Right cardiac atrium (tissue), 5 donors: ENCODE measurements around the gene PTPRF. TPM values are rescaled to one million over a fixed set of nuclear protein-coding genes. Genes with fewer than 3 reads are reported as not detected.

Experiments used
- polyA plus RNA-seq: library from polyadenylated mRNA; stranded (reverse); fragments of 200-250 nt; gene quantifications from one replicate; pipeline ENCODE4 v1.2.3, GENCODE V29; 2013
- total RNA-seq, 4 donors: library from RNA; stranded (reverse); fragmentation: NEBNext Ultra II Directional; extraction: Animal tissue kit (Norgen Biotek cat#: 25700); gene quantifications; one replicate each; pipeline ENCODE4 v1.2.1, GENCODE V29; 2021
- donor health status: healthy with polysubstance abuse.
- donor health status: DM: no; HTN: yes; CAD: no.
- donor health status: DM: no; HTN: no; CAD: no.
- donor health status: DM: no; HTN: yes; CAD: no; lungs with severe emphysema.
- donor health status: DM: yes; HTN: yes; CAD: no.

PTPRF gene
- total and polyA plus RNA-seq, 5 donors = 5.1 to 19.7 (median 11.6) TPM

Other genes starting within 250 kb of the PTPRF start
- not detected for gene C1orf210, start 245.3 kb upstream of the PTPRF start, total RNA-seq
- gene C1orf210, start 245.3 kb upstream of the PTPRF start, polyA plus RNA-seq = 0.07 TPM
- gene TIE1, start 229.9 kb upstream of the PTPRF start, total RNA-seq = 10 to 100 TPM; 21.7 to 49.4 (median 44.4) TPM
- 30.4 TPM for gene TIE1, start 229.9 kb upstream of the PTPRF start, polyA plus RNA-seq
- 1 to 10 TPM in 2 of 4 donors, under 1 TPM in 2; 0.79 to 1.4 (median 1.1) TPM for gene MPL, start 193.1 kb upstream of the PTPRF start, total RNA-seq
- gene MPL, start 193.1 kb upstream of the PTPRF start, polyA plus RNA-seq = 0.18 TPM
- 1 to 10 TPM in 3 of 4 donors, under 1 TPM in 1; 0.67 to 3.5 (median 1.5) TPM for gene CDC20, start 171.9 kb upstream of the PTPRF start, total RNA-seq
- 0.54 TPM for gene CDC20, start 171.9 kb upstream of the PTPRF start, polyA plus RNA-seq
- 10 to 100 TPM; 33.1 to 47.1 (median 35.6) TPM for gene ELOVL1, start 162.9 kb upstream of the PTPRF start, total RNA-seq
- gene ELOVL1, start 162.9 kb upstream of the PTPRF start, polyA plus RNA-seq = 40.5 TPM
- gene MED8, start 141.1 kb upstream of the PTPRF start, total RNA-seq = 10 to 100 TPM; 16.8 to 22.1 (median 18.9) TPM
- 16.0 TPM for gene MED8, start 141.1 kb upstream of the PTPRF start, polyA plus RNA-seq
- 10 to 100 TPM; 31.2 to 36.4 (median 33.4) TPM for gene SZT2, start 141.0 kb upstream of the PTPRF start, total RNA-seq
- 20.8 TPM for gene SZT2, start 141.0 kb upstream of the PTPRF start, polyA plus RNA-seq
- 10 to 100 TPM; 26.9 to 33.1 (median 31.6) TPM for gene HYI, start 77.0 kb upstream of the PTPRF start, total RNA-seq
- gene HYI, start 77.0 kb upstream of the PTPRF start, polyA plus RNA-seq = 31.1 TPM
- gene KDM4A, start 119.3 kb downstream of the PTPRF start, total RNA-seq = 10 to 100 TPM; 15.3 to 18.0 (median 16.6) TPM
- 7.2 TPM for gene KDM4A, start 119.3 kb downstream of the PTPRF start, polyA plus RNA-seq
- gene ST3GAL3, start 176.7 kb downstream of the PTPRF start, total RNA-seq = 10 to 100 TPM; 19.8 to 26.3 (median 22.3) TPM
- 19.6 TPM for gene ST3GAL3, start 176.7 kb downstream of the PTPRF start, polyA plus RNA-seq